DOHH2 (cell line): Measurements from ENCODE around the gene CCDC146.

Experiments
- H3F3A ChIP-seq: fragments of 200-600 bp; sonication (generic), shearing (Covaris generic); 2 replicates; pipeline ENCODE4 v1.6.0; 2016; ENCODE audit warnings: antibody characterized with exemption, mild to moderate bottlenecking; ENCODE audit not compliant: control insufficient read depth, insufficient read depth
- H3K27ac ChIP-seq: fragments of 200-600 bp; sonication (generic); 2 replicates; pipeline ENCODE4 v1.5.1; 2014; ENCODE audit warnings: low read depth, mild to moderate bottlenecking, low read length, moderate library complexity
- H3K27me3 ChIP-seq: fragments of 200-600 bp; sonication (generic); 2 replicates; pipeline ENCODE4 v1.6.1; 2014; ENCODE audit warnings: mild to moderate bottlenecking, low read length, mixed read lengths; ENCODE audit not compliant: control insufficient read depth
- H3K36me3 ChIP-seq: fragments of 200-600 bp; sonication (generic); 2 replicates; pipeline ENCODE4 v1.6.1; 2014; ENCODE audit warnings: mild to moderate bottlenecking, low read length, moderate library complexity, mixed read lengths; ENCODE audit not compliant: control insufficient read depth
- H3K4me1 ChIP-seq: fragments of 200-600 bp; sonication (generic); 2 replicates; pipeline ENCODE4 v1.6.1; 2014; ENCODE audit warnings: mild to moderate bottlenecking, low read length, mixed read lengths; ENCODE audit not compliant: control insufficient read depth
- H3K4me2 ChIP-seq: fragments of 200-600 bp; sonication (generic); 2 replicates; pipeline ENCODE4 v1.6.0; 2014; ENCODE audit warnings: mild to moderate bottlenecking, low read length, moderate library complexity
- H3K4me3 ChIP-seq: fragments of 200-600 bp; sonication (generic); 2 replicates; pipeline ENCODE4 v1.5.1; 2014; ENCODE audit warnings: mild to moderate bottlenecking, low read length, mixed read lengths
- H3K79me2 ChIP-seq: fragments of 200-600 bp; sonication (generic); 2 replicates; pipeline ENCODE4 v1.6.1; 2014; ENCODE audit warnings: mild to moderate bottlenecking, low read length, mixed read lengths; ENCODE audit not compliant: control insufficient read depth
- H3K9me2 ChIP-seq: fragments of 200-600 bp; sonication (generic); replicated peaks from 2 replicates; pipeline ENCODE4 v1.6.1; 2014; ENCODE audit warnings: mild to moderate bottlenecking, low read length, mixed read lengths; ENCODE audit not compliant: control insufficient read depth
- H3K9me3 ChIP-seq: fragments of 200-600 bp; sonication (generic); 2 replicates; pipeline ENCODE4 v1.6.1; 2014; ENCODE audit warnings: antibody characterized with exemption, low read length, mixed read lengths; ENCODE audit not compliant: control insufficient read depth, insufficient read depth
- H4K20me1 ChIP-seq: fragments of 200-600 bp; sonication (generic); 2 replicates; pipeline ENCODE4 v1.6.0; 2014; ENCODE audit warnings: low read depth, mild to moderate bottlenecking, antibody characterized with exemption, low read length, moderate library complexity; ENCODE audit not compliant: control insufficient read depth, insufficient read depth
- CTCF ChIP-seq: fragments of 200-600 bp; sonication (generic); IDR thresholded peaks from one replicate; pipeline ENCODE4 v1.5.1; 2014; ENCODE audit warnings: antibody characterized with exemption, mild to moderate bottlenecking, low read depth, low read length; ENCODE audit not compliant: poor library complexity, severe bottlenecking
- EZH2phosphoT487 ChIP-seq: fragments of 200-600 bp; sonication (generic); IDR thresholded peaks from 2 replicates; pipeline ENCODE4 v1.6.1; 2017; ENCODE audit warnings: borderline replicate concordance, mild to moderate bottlenecking, antibody characterized with exemption, low read length, moderate library complexity, mixed read lengths

The CCDC146 gene

GRCh38 chr7:77327067-77327931 lies 204.9 kb downstream of the CCDC146 start:
- Histone ChIP-seq H3K36me3 (no peaks in the 10 kb centered on the region), H3K9me3 (no peaks in the 10 kb centered on the region), H3K9me2 (no peaks in the 10 kb centered on the region), H3K27me3 (peaks cover 42% of the 10 kb centered on the region), H3K79me2 (no peaks in the 10 kb centered on the region), H3K27ac (no peak overlapping the region), H3K4me2 (no peak overlapping the region), H3F3A (no peaks in the 10 kb centered on the region), H3K4me3 (no peak overlapping the region), H3K4me1 (peaks cover 4% of the 10 kb centered on the region), H4K20me1 (no peaks in the 10 kb centered on the region)
- TF ChIP-seq CTCF, result no peak
- TF ChIP-seq EZH2phosphoT487, result no peak

- H4K20me1 ChIP-seq, result no peaks in the 10 kb centered on the region
- no peak overlapping the region for H3K4me3 ChIP-seq
- no peak overlapping the region for H3K27ac ChIP-seq
- peaks cover 42% of the 10 kb centered on the region for H3K27me3 ChIP-seq
- no peaks in the 10 kb centered on the region for H3F3A ChIP-seq
- no peaks in the 10 kb centered on the region for H3K9me2 ChIP-seq
- no peaks in the 10 kb centered on the region for H3K9me3 ChIP-seq
- H3K4me1 ChIP-seq, result peaks cover 4% of the 10 kb centered on the region
- no peaks in the 10 kb centered on the region for H3K79me2 ChIP-seq
- TF ChIP-seq CTCF (no peak), EZH2phosphoT487 (no peak)
- H3K36me3 ChIP-seq, result no peaks in the 10 kb centered on the region
- no peak overlapping the region for H3K4me2 ChIP-seq
Measured at GRCh38 chr7:77327932-77328628, 205.7 kb downstream of the CCDC146 start.

- H3K9me2 ChIP-seq, result no peaks in the 10 kb centered on the region
- no peak overlapping the region for H3K27ac ChIP-seq
- no peak overlapping the region for H3K4me2 ChIP-seq
- no peak overlapping the region for H3K4me3 ChIP-seq
- no peaks in the 10 kb centered on the region for H3K36me3 ChIP-seq
- no peaks in the 10 kb centered on the region for H3F3A ChIP-seq
- no peaks in the 10 kb centered on the region for H3K79me2 ChIP-seq
- H3K27me3 ChIP-seq, result peaks cover 48% of the 10 kb centered on the region
- H4K20me1 ChIP-seq, result no peaks in the 10 kb centered on the region
- H3K4me1 ChIP-seq, result peaks cover 4% of the 10 kb centered on the region
- H3K9me3 ChIP-seq, result no peaks in the 10 kb centered on the region
- no peak for TF ChIP-seq EZH2phosphoT487
- no peak for TF ChIP-seq CTCF
Measured at GRCh38 chr7:77328669-77329068, 206.3 kb downstream of the CCDC146 start.
